GM21360 (cell line): ENCODE results near the gene ADORA1.

Source experiments
- ATAC-seq: cut with Tn5 transposase; IDR thresholded peaks from one replicate; pipeline ENCODE4 v1.9.1; 2021; ENCODE audit warnings: mild to moderate bottlenecking, moderate library complexity; ENCODE audit not compliant: unreplicated experiment

Gene ADORA1

DNA sequence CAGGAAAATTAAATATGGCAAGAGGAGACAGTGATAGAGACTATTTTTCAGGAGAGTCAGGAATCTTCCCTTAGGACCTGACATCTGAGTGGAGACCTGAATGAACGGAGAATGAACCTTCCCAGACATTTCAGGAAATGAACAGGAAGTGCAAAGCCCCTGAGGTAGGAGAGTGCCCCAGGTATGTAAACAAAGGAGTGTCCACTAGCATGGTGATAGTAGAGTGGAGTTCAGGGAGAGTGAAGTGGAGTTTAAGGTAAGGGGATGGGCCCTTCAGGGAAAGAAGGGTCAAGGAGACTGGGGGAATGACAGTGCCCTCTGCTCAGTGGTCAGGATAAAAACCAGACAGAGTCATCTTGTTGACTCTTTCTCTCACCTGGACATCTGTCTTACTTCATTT is 28.8 kb downstream of the ADORA1 start:
- ATAC-seq, result no peak

DNA sequence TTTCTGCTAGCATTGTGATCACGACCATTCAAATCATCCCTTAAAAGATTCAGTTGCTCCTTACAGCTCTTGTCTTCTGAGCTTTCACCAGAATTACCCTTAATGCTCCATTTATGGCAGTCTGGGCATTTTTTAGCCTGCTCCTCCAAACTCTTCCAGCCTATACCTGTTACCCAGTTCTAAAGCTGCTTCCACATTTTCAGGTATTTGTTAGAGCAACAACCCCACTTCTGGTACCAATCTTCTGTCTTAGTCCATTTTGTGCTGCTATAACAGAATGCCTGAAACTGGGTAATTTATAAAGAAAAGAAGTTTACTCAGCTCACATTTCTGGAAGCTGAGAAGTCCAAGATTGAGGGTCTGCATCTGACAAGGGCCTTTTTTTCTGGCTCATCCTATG is 30.9 kb downstream of the ADORA1 start:
- ATAC-seq, result no peak

DNA sequence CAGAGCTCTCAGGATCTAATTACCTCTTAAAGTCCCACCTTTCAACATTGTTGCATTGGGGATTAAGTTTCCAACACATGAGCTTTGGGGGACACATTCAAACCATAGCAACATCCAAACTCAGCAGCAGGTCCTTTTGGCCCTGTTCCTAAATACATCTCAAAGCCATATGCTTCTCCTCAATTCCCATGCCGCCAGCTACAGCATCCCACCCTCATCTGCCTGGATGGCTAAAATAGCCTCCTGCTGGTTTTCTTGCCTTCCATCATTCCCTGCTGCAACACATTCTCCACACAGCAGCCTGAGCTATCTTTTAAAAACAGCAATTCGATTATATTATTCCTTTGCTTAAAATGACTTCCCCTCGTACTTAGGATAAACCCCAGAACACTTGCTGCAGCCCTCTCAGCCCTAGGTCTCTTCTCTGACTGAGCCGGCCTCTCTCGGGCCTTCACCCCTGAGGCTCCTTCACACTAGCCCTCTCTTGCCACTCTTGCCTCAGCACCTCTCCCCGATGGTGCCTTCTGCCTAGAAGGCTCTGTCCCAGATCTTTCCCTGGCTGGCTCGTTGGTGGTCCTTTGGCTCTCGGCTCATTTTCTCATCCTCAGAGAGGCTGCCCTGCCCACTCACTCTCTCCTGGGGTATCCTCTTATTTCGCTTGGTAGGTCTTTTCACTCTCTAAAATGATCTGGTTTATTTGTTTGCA is 31.6 kb downstream of the ADORA1 start:
- ATAC-seq, result no peak

DNA sequence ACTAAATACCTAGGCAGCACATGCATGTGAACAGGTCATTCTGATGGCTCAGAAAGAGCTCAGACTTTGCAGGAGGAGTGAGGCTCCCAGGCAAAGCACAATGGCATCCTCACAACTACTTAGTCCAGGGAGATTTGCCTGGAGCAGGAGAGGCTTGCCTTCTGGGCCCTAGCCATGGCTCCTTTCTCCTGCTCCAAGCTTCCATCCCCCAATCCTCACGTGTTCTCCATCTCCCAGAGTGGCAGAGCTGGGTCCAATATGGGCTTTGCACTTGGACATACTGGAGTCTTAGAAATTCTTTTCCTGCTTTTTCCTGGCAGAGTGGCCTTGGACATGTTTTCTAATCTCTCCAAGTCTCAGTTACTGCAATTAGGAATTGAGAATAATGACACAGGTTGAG is 32.3 kb downstream of the ADORA1 start:
- no peak for ATAC-seq

- no peak for ATAC-seq
These were observed 33.6 kb downstream of the ADORA1 start for GRCh38 chr1:203161175-203161574.

DNA sequence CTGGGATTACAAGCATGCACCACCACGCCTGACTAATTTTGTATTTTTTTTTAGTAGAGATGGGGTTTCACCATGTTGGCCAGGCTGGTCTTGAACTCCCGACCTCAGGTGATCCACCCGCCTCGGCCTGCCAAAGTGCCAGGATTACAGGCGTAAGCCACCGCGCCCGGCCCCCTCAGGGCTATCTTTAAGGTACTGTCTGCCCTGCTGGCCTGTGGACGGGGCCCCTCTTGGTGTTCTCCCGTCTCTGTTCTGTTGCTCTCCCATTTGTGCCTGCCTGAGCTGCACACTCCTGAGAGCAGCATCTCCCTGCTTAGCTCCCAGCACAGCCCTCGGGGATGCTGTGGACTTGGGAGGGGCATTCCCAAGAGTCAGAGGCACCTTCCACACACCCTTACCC is 34.2 kb downstream of the ADORA1 start:
- ATAC-seq, result no peak

GRCh38 chr1:203162403-203162802 is 34.9 kb downstream of the ADORA1 start:
- ATAC-seq, result no peak

DNA sequence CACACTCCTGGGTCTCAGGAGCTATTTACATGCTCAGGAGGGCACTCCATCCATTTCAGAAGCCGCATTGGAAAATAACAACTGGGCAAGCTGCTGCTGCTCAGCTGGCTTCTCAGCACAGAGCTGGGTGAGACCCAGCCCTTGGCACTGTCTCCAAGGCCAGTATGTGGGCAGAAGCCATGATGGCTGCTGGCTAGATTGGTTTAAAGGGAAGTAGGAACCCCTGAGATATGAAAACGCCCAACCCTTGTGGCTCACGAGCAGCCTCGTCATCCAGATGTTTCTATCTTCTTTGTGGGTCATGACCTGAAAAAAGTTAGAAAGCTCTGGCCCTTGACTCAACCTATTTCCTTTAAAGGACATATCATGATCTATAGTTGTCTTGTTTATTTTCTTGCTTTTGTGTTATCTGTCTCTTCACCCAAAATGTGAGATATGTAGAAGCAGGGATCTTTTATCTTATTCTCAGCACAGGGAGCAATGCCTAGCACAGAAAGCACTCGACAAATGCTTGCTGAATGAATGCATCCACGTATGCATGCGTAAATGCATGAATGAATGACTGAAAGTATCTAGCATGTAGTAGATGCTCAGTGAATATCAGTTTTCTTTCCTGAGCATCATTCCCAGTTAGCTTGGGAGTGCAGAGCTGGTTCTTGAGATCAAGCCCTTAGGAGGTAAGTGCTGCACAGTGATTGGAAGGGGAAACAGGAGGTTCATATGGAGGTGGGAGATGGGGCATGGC is 36.5 kb downstream of the ADORA1 start:
- no peak for ATAC-seq

DNA sequence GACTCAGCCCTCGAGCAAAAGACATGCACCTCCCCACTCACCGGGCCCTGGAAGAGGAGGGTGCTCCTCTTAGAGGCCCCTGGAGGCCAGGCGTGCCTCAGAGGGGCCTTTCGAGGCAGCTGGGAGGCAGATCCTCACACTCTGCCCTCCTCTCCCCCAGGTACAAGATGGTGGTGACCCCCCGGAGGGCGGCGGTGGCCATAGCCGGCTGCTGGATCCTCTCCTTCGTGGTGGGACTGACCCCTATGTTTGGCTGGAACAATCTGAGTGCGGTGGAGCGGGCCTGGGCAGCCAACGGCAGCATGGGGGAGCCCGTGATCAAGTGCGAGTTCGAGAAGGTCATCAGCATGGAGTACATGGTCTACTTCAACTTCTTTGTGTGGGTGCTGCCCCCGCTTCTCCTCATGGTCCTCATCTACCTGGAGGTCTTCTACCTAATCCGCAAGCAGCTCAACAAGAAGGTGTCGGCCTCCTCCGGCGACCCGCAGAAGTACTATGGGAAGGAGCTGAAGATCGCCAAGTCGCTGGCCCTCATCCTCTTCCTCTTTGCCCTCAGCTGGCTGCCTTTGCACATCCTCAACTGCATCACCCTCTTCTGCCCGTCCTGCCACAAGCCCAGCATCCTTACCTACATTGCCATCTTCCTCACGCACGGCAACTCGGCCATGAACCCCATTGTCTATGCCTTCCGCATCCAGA is 37.7 kb downstream of the ADORA1 start:
- ATAC-seq, result no peak

GRCh38 chr1:203165800-203166161 is 38.3 kb downstream of the ADORA1 start:
- ATAC-seq, result no peak

- ATAC-seq, result no peak
These were observed 38.8 kb downstream of the ADORA1 start for GRCh38 chr1:203166192-203166940.

DNA sequence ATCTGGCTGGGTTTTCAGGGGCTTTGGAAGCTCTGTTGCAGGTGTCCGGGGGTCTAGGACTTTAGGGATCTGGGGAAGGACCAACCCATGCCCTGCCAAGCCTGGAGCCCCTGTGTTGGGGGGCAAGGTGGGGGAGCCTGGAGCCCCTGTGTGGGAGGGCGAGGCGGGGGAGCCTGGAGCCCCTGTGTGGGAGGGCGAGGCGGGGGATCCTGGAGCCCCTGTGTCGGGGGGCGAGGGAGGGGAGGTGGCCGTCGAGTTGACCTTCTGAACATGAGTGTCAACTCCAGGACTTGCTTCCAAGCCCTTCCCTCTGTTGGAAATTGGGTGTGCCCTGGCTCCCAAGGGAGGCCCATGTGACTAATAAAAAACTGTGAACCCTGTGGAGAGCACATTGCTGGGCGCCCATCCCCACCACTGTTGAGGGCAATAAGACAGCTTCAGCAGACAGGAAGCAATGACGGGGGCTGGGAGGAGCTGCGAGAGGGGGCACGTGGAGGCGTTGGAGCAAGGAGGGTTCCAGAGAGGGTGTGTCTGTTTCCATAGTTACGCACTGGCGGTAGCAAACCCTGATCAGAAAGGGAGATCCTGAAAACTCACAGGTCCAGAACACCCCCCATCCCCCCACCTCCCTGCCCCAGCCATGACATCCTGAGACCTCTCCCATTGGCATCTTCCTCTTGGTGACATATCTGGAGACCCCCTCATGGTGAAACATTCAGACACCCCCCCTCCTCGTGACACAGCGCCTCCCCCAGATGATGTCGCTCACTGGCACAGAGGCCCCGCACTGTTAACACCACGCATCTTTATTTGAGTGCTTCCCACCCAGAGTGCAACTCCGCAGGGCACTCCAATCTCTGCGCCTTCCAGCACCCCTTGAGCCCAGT is 39.7 kb downstream of the ADORA1 start:
- no peak for ATAC-seq

- no peak for ATAC-seq
These were observed 40.3 kb downstream of the ADORA1 start for GRCh38 chr1:203167913-203168200.

DNA sequence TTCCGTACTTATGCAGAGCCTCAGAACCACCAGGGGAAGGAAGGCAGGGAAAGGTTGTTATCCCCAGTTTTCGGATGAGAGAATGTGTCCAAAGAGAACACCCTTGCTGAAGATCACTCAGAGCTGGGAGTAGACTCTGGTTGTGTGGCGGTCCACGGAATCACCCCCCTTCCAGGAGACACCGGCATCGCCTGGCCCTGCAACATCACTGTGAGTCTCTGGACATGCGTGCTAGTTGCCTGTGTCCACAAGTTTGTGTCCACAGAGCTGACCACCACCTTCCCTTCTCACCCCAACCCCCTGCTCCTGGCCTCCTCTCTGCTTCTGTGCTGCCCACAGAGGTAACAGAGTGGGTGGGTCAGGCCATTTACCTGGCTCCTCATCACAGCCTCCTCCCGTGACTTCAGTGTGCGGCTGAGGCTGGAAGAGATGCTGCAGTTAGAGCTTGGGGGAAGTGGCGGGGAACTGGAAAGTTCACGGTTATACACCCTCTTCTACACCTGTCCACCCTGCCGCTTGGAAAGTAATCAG is 40.8 kb downstream of the ADORA1 start:
- ATAC-seq, result no peak

GRCh38 chr1:203168991-203169390 is 41.5 kb downstream of the ADORA1 start:
- no peak for ATAC-seq

- ATAC-seq, result no peak
These were observed 42.4 kb downstream of the ADORA1 start for GRCh38 chr1:203169770-203170520.

- no peak for ATAC-seq
These were observed 43.3 kb downstream of the ADORA1 start for GRCh38 chr1:203170625-203171330.

DNA sequence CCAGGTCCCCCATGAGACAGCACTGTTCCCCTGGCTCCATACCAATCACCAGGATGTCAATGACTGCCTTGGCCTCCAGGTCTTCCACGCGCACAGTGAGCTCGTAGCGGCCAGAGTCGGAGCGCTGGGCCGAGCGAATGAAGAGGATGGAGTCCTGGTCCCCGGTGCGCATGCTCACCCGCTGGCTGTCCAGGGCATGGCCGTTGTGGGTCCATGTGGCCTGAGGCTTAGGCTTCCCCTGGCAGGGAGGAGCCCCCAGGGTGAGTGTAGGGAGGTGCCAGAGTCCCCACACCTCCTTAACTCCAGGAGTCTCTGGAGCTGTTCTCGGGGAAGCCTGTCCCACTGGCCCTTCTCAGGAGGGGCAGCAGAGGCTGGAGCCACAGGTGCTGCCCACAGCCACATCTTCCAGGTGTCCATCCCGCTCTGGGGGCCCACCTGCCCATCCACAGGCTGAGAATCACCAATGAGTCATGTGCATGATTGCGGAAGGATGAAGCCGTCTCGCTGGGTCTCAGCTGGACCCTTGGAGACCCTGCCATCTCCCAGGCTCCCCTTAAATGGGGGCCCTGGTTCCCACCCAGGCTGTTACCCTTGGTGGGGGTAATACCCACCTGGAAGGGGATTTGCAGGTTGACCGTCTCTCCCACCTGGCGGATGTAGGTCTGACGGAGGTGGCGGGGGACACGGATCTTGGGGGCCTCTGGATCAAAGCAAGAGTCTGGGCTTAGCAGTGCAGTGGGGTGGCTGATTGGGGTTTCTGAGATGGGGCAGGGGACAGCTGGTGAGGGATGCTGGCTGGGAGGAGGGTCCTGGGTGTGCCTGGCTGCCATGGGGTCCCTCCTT is 44.0 kb downstream of the ADORA1 start:
- ATAC-seq, result no peak
